ENCODE data around the gene GPA33. TPM values are rescaled to one million over a fixed set of nuclear protein-coding genes. Genes with fewer than 3 reads are reported as not detected.

GPA33 gene
- polyA plus RNA-seq, 1 donor from 2014 or later, result 0.14 TPM

DNA sequence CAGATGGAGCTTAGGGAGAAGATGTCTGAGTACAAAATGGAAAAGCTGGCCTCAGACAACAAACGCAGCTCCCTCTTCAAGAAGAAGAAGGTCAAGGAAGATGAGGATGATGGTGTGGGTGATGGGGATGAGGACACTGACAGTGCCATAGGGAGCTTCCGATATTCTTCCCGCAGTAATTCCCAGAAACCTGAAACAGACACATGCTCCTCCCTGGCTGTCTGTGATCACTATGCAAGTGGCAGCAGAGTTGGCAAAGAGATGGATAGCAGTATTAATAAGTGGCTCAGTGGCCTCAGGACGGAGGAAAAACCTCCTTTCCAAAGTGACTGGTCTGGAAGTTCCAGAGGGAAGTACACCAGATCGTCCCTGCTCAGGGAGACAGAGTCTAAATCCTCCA, 37.5 kb upstream of the GPA33 start:
- H3K79me2 ChIP-seq (replicated peaks; ENCODE audit: insufficient read depth, low read length), result no peaks in the 10 kb centered on the region
- H3F3A ChIP-seq (ENCODE audit: insufficient read depth, low read length, poor library complexity, severe bottlenecking), result no peaks in the 10 kb centered on the region
- H3K9ac ChIP-seq (ENCODE audit: low read length), result no peak overlapping the region
- no peaks in the 10 kb centered on the region for H3K9me2 ChIP-seq (ENCODE audit: insufficient read depth, low read length)
- no peaks in the 10 kb centered on the region for H3K36me3 ChIP-seq (ENCODE audit: insufficient read depth, low read length)
- no peak overlapping the region for H3K27ac ChIP-seq (ENCODE audit: low read length)
- H3K4me3 ChIP-seq (ENCODE audit: low read length), result no peak overlapping the region
- TF ChIP-seq EP300 (conservative IDR thresholded peaks at IDR 0.05; ENCODE audit: poor library complexity, severe bottlenecking) (no peak), SMC3 (conservative IDR thresholded peaks at IDR 0.05; ENCODE audit: poor library complexity) (no peak), RAD21 (conservative IDR thresholded peaks at IDR 0.05) (no peak), MXI1 (conservative IDR thresholded peaks at IDR 0.05; ENCODE audit: poor library complexity, severe bottlenecking) (no peak), TAF1 (IDR thresholded peaks at IDR 0.05; ENCODE audit: low read depth) (no peak), EZH2 (IDR thresholded peaks at IDR 0.05; ENCODE audit: borderline replicate concordance, insufficient read depth, low read length, poor library complexity, severe bottlenecking) (no peak), POLR2AphosphoS5 (IDR thresholded peaks at IDR 0.05) (no peak)
- TF ChIP-seq, protein P1, sequence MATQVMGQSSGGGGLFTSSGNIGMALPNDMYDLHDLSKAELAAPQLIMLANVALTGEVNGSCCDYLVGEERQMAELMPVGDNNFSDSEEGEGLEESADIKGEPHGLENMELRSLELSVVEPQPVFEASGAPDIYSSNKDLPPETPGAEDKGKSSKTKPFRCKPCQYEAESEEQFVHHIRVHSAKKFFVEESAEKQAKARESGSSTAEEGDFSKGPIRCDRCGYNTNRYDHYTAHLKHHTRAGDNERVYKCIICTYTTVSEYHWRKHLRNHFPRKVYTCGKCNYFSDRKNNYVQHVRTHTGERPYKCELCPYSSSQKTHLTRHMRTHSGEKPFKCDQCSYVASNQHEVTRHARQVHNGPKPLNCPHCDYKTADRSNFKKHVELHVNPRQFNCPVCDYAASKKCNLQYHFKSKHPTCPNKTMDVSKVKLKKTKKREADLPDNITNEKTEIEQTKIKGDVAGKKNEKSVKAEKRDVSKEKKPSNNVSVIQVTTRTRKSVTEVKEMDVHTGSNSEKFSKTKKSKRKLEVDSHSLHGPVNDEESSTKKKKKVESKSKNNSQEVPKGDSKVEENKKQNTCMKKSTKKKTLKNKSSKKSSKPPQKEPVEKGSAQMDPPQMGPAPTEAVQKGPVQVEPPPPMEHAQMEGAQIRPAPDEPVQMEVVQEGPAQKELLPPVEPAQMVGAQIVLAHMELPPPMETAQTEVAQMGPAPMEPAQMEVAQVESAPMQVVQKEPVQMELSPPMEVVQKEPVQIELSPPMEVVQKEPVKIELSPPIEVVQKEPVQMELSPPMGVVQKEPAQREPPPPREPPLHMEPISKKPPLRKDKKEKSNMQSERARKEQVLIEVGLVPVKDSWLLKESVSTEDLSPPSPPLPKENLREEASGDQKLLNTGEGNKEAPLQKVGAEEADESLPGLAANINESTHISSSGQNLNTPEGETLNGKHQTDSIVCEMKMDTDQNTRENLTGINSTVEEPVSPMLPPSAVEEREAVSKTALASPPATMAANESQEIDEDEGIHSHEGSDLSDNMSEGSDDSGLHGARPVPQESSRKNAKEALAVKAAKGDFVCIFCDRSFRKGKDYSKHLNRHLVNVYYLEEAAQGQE (IDR thresholded peaks at IDR 0.05; ENCODE audit: borderline replicate concordance), result no peak
- TF ChIP-seq, protein P2, sequence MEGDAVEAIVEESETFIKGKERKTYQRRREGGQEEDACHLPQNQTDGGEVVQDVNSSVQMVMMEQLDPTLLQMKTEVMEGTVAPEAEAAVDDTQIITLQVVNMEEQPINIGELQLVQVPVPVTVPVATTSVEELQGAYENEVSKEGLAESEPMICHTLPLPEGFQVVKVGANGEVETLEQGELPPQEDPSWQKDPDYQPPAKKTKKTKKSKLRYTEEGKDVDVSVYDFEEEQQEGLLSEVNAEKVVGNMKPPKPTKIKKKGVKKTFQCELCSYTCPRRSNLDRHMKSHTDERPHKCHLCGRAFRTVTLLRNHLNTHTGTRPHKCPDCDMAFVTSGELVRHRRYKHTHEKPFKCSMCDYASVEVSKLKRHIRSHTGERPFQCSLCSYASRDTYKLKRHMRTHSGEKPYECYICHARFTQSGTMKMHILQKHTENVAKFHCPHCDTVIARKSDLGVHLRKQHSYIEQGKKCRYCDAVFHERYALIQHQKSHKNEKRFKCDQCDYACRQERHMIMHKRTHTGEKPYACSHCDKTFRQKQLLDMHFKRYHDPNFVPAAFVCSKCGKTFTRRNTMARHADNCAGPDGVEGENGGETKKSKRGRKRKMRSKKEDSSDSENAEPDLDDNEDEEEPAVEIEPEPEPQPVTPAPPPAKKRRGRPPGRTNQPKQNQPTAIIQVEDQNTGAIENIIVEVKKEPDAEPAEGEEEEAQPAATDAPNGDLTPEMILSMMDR (IDR thresholded peaks at IDR 0.05; ENCODE audit: poor library complexity, severe bottlenecking), result no peak
- H3K9me3 ChIP-seq (ENCODE audit: low read length), result no peaks in the 10 kb centered on the region
- H2AFZ ChIP-seq (ENCODE audit: low read depth, low read length), result no peak overlapping the region
- H4K20me1 ChIP-seq (ENCODE audit: insufficient read depth), result no peaks in the 10 kb centered on the region
- no peak overlapping the region for H3K4me2 ChIP-seq (ENCODE audit: low read length)
- H3K27me3 ChIP-seq (ENCODE audit: insufficient read depth, low read depth, low read length), result peaks cover 4% of the 10 kb centered on the region

DNA sequence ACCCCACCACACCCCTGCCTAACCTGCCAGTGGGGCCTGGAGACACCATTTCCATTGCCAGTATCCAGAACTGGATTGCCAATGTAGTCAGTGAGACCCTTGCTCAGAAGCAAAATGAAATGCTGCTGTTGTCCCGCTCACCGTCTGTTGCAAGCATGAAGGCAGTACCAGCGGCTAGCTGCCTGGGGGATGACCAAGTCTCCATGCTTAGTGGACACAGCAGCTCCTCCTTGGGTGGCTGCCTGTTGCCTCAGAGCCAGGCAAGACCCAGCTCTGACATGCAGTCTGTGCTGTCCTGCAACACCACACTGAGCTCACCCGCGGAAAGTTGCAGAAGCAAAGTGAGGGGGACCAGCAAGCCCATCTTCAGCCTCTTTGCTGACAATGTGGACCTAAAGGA, 37.1 kb upstream of the GPA33 start:
- H3K4me3 ChIP-seq (ENCODE audit: low read length), result no peak overlapping the region
- no peak overlapping the region for H2AFZ ChIP-seq (ENCODE audit: low read depth, low read length)
- no peaks in the 10 kb centered on the region for H3K9me2 ChIP-seq (ENCODE audit: insufficient read depth, low read length)
- no peak overlapping the region for H3K27ac ChIP-seq (ENCODE audit: low read length)
- no peaks in the 10 kb centered on the region for H3K9me3 ChIP-seq (ENCODE audit: low read length)
- no peaks in the 10 kb centered on the region for H4K20me1 ChIP-seq (ENCODE audit: insufficient read depth)
- H3K27me3 ChIP-seq (ENCODE audit: insufficient read depth, low read depth, low read length), result peaks cover 8% of the 10 kb centered on the region
- TF ChIP-seq EZH2 (IDR thresholded peaks at IDR 0.05; ENCODE audit: borderline replicate concordance, insufficient read depth, low read length, poor library complexity, severe bottlenecking) (no peak), SMC3 (conservative IDR thresholded peaks at IDR 0.05; ENCODE audit: poor library complexity) (no peak), MXI1 (conservative IDR thresholded peaks at IDR 0.05; ENCODE audit: poor library complexity, severe bottlenecking) (no peak), POLR2AphosphoS5 (IDR thresholded peaks at IDR 0.05) (no peak), EP300 (conservative IDR thresholded peaks at IDR 0.05; ENCODE audit: poor library complexity, severe bottlenecking) (no peak), RAD21 (conservative IDR thresholded peaks at IDR 0.05) (no peak), TAF1 (IDR thresholded peaks at IDR 0.05; ENCODE audit: low read depth) (no peak)
- TF ChIP-seq, protein P2 (IDR thresholded peaks at IDR 0.05; ENCODE audit: poor library complexity, severe bottlenecking), result no peak
- TF ChIP-seq, protein P1 (IDR thresholded peaks at IDR 0.05; ENCODE audit: borderline replicate concordance), result no peak
- no peaks in the 10 kb centered on the region for H3K36me3 ChIP-seq (ENCODE audit: insufficient read depth, low read length)
- H3K9ac ChIP-seq (ENCODE audit: low read length), result no peak overlapping the region
- H3K79me2 ChIP-seq (replicated peaks; ENCODE audit: insufficient read depth, low read length), result no peaks in the 10 kb centered on the region
- no peak overlapping the region for H3K4me2 ChIP-seq (ENCODE audit: low read length)
- H3F3A ChIP-seq (ENCODE audit: insufficient read depth, low read length, poor library complexity, severe bottlenecking), result no peaks in the 10 kb centered on the region

Measured in neural cell (in vitro differentiated cells).